Placental pericyte (primary cell): Measurements from ENCODE around the gene NPM3. TPM values are rescaled to one million over a fixed set of nuclear protein-coding genes. Genes with fewer than 3 reads are reported as not detected.

ENCODE experiments used
- total RNA-seq: library from RNA; depleted of rRNA; stranded (reverse); fragments of >200 nt; gene quantifications from 2 replicates; pipeline ENCODE4 v1.2.3, GENCODE V29; 2012

NPM3 gene
- total RNA-seq = 55.8 and 105 TPM in 2 replicates

DNA sequence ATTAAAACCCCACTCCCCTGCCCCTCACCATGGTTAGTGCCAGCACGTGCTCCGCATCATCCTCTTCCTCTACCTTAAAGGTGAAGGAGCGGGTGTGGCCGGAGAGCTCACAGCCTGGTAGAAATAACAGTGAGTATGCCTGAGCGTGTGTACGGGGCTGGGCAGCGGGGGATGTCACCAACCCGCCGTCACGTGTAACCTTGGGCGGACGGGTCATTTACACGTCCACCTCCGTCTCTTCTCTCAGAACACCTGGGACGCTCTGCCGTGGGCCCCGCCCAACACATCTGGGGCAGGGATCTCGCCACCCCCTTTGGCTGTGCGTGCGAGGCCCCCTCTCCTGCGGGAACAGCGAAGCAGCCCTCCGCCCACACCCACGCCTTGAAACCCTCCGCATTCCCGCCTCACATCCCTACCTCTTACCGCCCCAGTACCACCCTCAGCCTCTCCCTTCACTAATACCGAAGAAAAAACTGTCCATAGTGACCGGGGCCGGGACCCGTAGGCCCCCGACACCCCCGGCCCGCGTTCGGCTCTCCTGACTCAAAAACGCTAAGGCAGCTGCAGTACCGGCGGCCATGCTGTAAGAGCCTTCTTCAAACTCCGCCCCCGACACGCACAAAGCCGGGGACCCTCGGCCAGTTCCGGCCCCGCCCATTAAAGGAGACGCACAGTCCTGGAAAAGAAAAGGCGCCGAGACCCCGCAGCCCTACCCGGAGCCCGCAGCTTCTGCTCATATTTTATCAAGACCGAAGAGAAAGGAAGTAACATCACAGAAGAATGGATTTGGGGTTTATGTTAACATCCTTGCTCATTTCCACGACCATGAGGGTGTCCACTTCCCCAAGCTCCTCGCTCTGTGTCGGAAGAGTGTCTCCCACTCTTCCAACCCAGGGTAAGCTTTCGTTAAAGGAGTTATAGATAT is at the start of gene NPM3:
Gene NPM3 (minus strand): TSS at position 636 of the 925 bp plus-strand sequence. CDS start 56 bp downstream, at position 580.

DNA sequence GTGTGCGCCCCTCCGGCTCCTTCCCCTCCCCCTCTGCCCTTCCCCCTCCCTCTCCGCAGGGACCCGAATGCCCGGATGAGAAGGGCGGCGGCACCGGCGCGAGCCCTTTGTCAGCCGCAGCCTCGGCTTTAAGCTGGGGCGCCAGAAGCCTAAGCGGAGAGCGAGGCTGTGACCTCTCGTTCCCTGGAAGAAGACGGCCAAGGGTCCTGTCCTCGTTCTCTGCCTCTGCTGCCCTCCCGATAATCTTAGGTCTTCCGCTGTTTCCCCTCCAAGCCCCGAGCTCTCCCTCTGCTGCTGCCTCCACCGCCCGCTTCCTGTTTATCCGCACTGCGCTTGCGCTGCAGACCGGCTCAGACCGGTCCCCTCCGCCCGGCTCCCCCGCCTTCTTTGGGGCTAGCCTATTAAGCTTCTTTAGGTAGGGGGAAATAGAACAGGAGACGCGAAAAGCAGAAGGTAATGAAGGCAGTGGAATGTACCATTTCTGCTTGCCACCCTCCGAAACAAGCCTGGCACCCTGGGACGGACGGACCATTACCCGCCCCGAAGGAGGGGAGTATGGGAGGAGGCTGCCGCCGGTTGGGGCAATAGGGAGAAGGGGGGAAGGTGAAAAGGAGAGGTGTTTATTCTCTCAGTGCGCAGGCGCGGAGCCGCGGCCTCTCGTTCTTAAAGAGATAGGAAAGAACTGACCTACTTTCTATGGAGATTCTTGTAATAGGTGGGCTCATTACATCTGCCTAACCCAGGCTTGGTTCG is 35.0 kb upstream of the NPM3 start, which contains the start of gene OGA:
Gene OGA (minus strand): TSS at position 326 of the 753 bp plus-strand sequence. CDS start 422 bp downstream, outside the sequence.

DNA sequence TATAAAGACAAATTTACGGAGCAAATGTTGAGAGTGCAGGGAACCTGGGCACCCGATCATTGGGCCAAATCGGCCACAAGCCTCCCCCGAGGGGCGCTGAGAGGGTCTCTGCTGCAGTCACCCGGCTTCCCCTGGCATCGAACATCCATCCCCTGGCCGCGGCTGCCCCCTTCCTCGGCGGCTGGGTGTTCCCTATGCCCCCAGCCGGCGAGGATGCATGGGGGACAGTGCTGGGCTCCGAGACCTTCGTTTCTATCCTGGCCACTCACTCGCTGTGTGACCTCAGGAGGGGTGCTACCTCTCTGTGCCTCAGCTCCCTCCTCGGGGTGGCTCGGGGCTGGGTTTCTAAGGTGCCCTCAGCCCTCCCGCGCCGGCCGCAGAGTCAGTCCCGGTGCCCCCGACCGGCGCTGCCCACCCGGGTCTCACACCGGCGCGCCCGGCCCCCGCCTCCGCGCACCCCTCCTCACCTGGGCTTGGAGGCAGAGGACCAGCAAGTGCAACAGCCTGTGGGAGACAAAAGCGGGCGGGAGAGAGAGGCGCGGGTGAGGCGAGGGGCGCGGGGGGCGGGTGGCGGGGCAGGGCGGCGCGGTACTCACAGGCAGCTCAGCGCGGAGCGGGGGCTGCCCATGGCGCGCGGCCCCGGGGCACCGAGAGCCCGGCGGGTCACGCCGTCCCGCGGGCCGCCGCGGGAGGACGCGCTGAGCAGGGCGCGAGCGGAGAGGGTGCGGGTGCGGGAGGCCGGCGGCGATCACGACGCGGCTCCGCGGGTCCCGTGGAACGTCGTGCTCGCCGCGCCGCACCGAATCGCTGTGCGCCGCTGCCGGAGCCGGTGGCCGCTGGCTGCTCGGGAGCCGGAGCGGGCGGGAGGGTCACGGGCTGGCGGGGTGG is 7.7 kb downstream of the NPM3 start, which contains the start of gene FGF8:
Gene FGF8 (minus strand): TSS at position 842 of the 888 bp plus-strand sequence. CDS start 214 bp downstream, at position 628.

Other genes with a start within 250 kb of the NPM3 start
- 11.9 and 16.4 TPM in 2 replicates for gene POLL, start 195.2 kb downstream of the NPM3 start, total RNA-seq
- 24.6 and 35.0 TPM in 2 replicates for gene DPCD, start 195.1 kb downstream of the NPM3 start, total RNA-seq
- gene FBXW4, start 88.3 kb downstream of the NPM3 start, total RNA-seq = 29.8 and 42.4 TPM in 2 replicates
- not detected in 2 replicates for gene FGF8, start 7.3 kb downstream of the NPM3 start, total RNA-seq
- gene OGA, start 35.0 kb upstream of the NPM3 start, total RNA-seq = 75.5 and 78.0 TPM in 2 replicates
- 0.44 and 0.57 TPM in 2 replicates for gene KCNIP2, start 60.4 kb upstream of the NPM3 start, total RNA-seq